Peyer's patch (tissue), 4 donors: ENCODE data around the gene MEI1. TPM values are rescaled to one million over a fixed set of nuclear protein-coding genes. Genes with fewer than 3 reads are reported as not detected.

Experiments
- DNase-seq, 3 donors: peaks; one replicate each; pipeline ENCODE4 v3.0.0-alpha.2; 2017 to 2019
- H3K27ac ChIP-seq, 4 donors: fragments of 200-600 bp; sonication (generic); one replicate each; pipeline ENCODE4 v1.5.1; 2016 to 2019
- H3K27me3 ChIP-seq, 2 donors: fragments of 200-600 bp; sonication (generic); one replicate each; pipeline ENCODE4 v1.5.1; 2019
- H3K36me3 ChIP-seq, 3 donors: fragments of 200-600 bp; sonication (generic); one replicate each; pipeline ENCODE4 v1.5.1; 2016 to 2019
- H3K4me1 ChIP-seq, 4 donors: fragments of 200-600 bp; sonication (generic); one replicate each; pipeline ENCODE4 v1.5.1; 2016 to 2019
- H3K4me3 ChIP-seq, 4 donors: fragments of 200-600 bp; sonication (generic); 1 replicate in 3 of 4; 2 replicates in 1 of 4; pipeline ENCODE4 v1.5.1; 2016 to 2019; ENCODE audit warnings: mild to moderate bottlenecking in 1 of 4
- H3K9me3 ChIP-seq, 4 donors: fragments of 200-600 bp; sonication (generic); one replicate each; pipeline ENCODE4 v1.5.1; 2016 to 2019; ENCODE audit warnings: mild to moderate bottlenecking in 1 of 4
- POLR2A ChIP-seq, 2 donors: fragments of 450-650 bp; IDR thresholded peaks; one replicate each; pipeline ENCODE4 v1.5.1; 2017; ENCODE audit warnings: antibody characterized with exemption in 2 of 2, mild to moderate bottlenecking in 2 of 2, moderate library complexity in 2 of 2
- total RNA-seq, 4 donors: library from RNA; depleted of rRNA; stranded (reverse); fragments of >200 nt; gene quantifications; one replicate each; pipeline ENCODE4 v1.1.0, GENCODE V29; 2016
- TF ChIP-seq, protein P1 (sequence below), 6 experiments: fragments of 450-650 bp in 4 of 6; fragments of 200-600 bp in 2 of 6; sonication (generic) in 1 of 6; IDR thresholded peaks; one replicate each; pipeline ENCODE4 v1.5.1; 2017 to 2019; ENCODE audit warnings: antibody characterized with exemption in 6 of 6, mild to moderate bottlenecking in 3 of 6, moderate library complexity in 1 of 6

Gene MEI1
- total RNA-seq, 4 donors from 2014 or later = 1.1 to 20.6 (median 11.7) TPM

DNA sequence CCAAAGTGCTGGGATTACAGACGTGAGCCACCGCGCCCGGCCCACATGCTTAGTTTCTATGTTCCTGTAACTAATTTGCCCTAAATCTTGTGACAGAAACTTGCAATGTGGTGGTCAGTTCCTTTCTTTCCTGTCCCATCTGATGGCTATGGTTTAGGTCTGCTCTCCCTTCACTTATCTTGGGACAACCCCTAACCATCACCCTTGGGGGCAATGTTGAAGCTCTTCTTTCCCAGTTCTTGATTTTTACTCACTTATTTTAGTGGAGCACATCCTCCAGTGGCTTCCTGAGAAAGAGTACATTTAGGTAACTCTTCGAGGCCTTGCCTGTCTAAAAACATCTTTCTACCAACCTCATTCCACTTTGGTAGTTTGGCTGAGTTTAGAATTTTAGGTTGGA is 140.9 kb downstream of the MEI1 start:
- Histone ChIP-seq H3K9me3 (no peaks in the 10 kb centered on the region), H3K4me3 (no peak overlapping the region), H3K4me1 (peaks cover 0 to 56% (median 7%) of the 10 kb centered on the region in 4 donors), H3K36me3 (peaks cover 0 to 15% (median 0%) of the 10 kb centered on the region in 3 donors), H3K27ac (peak overlapping the region in 1 of 4 donors; percentile 75), H3K27me3 (no peaks in the 10 kb centered on the region)
- DNase-seq = no peak
- TF ChIP-seq, protein P1, sequence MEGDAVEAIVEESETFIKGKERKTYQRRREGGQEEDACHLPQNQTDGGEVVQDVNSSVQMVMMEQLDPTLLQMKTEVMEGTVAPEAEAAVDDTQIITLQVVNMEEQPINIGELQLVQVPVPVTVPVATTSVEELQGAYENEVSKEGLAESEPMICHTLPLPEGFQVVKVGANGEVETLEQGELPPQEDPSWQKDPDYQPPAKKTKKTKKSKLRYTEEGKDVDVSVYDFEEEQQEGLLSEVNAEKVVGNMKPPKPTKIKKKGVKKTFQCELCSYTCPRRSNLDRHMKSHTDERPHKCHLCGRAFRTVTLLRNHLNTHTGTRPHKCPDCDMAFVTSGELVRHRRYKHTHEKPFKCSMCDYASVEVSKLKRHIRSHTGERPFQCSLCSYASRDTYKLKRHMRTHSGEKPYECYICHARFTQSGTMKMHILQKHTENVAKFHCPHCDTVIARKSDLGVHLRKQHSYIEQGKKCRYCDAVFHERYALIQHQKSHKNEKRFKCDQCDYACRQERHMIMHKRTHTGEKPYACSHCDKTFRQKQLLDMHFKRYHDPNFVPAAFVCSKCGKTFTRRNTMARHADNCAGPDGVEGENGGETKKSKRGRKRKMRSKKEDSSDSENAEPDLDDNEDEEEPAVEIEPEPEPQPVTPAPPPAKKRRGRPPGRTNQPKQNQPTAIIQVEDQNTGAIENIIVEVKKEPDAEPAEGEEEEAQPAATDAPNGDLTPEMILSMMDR (IDR thresholded peaks at IDR 0.05) = no peak

DNA sequence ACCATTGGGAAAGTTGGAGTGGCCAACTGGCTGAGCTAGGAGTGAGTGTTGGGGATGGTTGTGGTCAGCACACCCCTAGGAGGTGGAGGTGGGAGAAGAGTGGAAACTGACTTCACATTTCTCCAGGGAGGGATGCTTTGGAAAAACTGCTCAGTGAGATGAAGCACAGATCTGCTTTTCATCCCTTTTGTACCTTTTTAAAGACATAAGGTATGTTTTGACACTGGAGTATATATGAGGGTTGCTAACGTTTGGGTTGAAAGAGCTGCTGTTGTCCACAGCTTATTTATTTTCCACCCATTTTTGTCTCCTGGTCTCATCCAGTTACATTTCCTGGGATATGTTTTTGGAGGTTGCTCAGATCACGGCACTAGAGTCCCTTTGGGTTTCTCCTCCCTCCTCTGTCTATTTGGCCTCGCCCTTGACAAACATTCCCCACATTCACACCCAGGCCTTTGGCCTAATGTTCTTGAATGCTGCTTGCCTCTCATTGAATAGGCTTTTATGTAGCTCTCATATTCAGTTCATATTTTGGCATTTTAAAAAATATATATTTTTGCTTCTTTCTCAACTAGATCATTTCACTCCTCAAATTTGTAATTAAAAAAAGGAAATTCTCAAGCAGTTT is 141.9 kb downstream of the MEI1 start:
- H3K4me1 ChIP-seq = peaks cover 0 to 56% (median 7%) of the 10 kb centered on the region in 4 donors
- H3K27me3 ChIP-seq = no peaks in the 10 kb centered on the region
- no peak overlapping the region for H3K4me3 ChIP-seq
- TF ChIP-seq, protein P1 (IDR thresholded peaks at IDR 0.05) = no peak
- TF ChIP-seq POLR2A (IDR thresholded peaks at IDR 0.05) = no peak
- peak overlapping the region; percentile 12 to 75 (median 42) for H3K27ac ChIP-seq
- no peak for DNase-seq
- H3K36me3 ChIP-seq = peaks cover 0 to 10% (median 0%) of the 10 kb centered on the region in 3 donors
- no peaks in the 10 kb centered on the region for H3K9me3 ChIP-seq

DNA sequence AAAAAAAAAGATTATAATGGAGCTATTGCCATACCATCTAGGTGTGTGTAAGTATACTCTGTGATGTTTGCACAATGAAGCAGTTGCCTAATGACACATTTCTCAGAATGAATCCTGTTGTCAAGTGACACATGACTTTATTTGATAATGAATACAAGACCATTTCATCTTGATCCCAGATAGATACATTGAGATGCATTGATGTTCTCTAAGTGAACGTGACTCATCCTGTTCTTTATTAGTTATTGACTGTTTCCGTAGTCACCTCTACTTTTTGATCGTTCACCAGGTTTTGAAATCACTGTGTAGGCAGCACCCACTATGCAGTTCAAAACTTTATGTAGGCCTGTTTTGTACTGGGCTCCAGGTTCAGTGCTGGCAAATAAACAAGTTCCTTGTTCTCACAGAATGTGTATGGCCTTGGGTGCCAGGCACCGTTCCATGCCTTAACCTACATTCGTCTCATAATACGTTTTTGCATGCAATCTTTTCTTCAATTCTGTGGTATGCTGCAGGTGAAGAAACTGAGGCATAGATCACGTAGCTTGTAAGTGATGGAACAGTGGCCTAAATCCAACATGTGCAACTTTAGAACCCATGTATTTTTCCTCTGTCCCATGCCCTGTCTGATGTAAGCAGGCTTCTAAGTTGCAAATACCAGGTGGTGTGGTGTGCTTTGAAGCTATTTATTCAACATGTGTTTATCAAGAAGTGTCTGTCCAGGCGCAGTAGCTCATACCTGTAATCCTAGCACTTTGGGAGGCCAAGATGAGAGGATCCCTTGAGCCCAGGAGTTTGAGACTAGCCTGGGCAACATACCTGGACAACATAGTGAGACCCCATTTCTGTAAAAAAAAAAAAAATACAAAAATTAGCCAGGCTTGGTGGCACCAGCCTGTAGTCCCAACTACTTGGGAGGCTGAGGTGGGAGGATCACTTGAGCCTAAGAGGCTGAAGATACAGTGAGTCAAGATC is 144.0 kb downstream of the MEI1 start:
- H3K4me3 ChIP-seq = no peak overlapping the region
- no peak for DNase-seq
- TF ChIP-seq, protein P1 (IDR thresholded peaks at IDR 0.05) = no peak
- TF ChIP-seq POLR2A (IDR thresholded peaks at IDR 0.05) = no peak
- H3K4me1 ChIP-seq = peaks cover 0 to 67% (median 9%) of the 10 kb centered on the region in 4 donors
- H3K9me3 ChIP-seq = no peaks in the 10 kb centered on the region
- H3K27ac ChIP-seq = peak overlapping the region in 1 of 4 donors; percentile 9
- H3K27me3 ChIP-seq = no peaks in the 10 kb centered on the region
- H3K36me3 ChIP-seq = no peaks in the 10 kb centered on the region

DNA sequence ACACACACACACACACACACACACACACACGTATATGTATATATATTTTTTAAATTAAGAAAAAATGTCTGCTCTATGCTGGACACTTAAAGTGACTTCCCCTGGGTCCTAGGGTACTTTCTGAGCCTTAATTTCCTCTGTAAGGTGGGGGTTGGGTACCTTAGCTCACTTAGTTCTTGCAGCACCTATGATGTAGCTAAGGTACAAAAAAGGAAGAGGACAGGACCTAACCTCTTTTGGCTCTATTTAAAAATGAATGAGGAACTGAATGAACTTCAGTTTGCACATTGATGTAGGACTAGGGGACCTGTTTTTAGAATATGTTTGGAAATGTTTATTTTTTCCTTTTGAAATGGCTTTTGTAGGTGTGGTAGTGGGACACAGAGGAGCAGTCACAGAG is 144.7 kb downstream of the MEI1 start:
- H3K27me3 ChIP-seq = no peaks in the 10 kb centered on the region
- DNase-seq = no peak
- no peak for TF ChIP-seq POLR2A (IDR thresholded peaks at IDR 0.05)
- TF ChIP-seq, protein P1 (IDR thresholded peaks at IDR 0.05) = no peak
- H3K4me3 ChIP-seq = no peak overlapping the region
- H3K9me3 ChIP-seq = no peaks in the 10 kb centered on the region
- H3K36me3 ChIP-seq = no peaks in the 10 kb centered on the region
- no peak overlapping the region for H3K27ac ChIP-seq
- peaks cover 0 to 67% (median 11%) of the 10 kb centered on the region in 4 donors for H3K4me1 ChIP-seq

DNA sequence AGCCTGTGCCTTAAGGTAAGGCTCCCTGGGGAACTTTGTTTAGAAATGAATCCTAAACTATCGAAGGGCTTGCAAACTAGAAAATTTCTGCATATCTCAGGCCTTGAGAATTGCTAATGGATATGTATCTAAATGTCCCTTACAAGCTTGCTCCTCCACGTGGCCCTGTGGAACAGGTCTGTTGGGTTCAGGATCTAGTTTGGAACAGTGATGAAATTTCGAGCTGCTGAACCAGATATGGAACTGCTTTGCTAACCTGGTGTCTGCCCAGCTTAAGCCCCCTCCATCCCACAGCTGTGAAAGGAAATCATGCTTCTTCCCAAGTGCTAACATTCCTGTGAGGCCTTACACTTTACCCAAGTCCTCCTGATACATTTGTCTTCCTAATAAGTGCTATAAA is 145.2 kb downstream of the MEI1 start:
- TF ChIP-seq, protein P1 (IDR thresholded peaks at IDR 0.05) = no peak
- no peak for TF ChIP-seq POLR2A (IDR thresholded peaks at IDR 0.05)
- H3K9me3 ChIP-seq = no peaks in the 10 kb centered on the region
- no peak for DNase-seq
- no peaks in the 10 kb centered on the region for H3K36me3 ChIP-seq
- peaks cover 0 to 70% (median 11%) of the 10 kb centered on the region in 4 donors for H3K4me1 ChIP-seq
- H3K27ac ChIP-seq = no peak overlapping the region
- no peak overlapping the region for H3K4me3 ChIP-seq
- H3K27me3 ChIP-seq = no peaks in the 10 kb centered on the region
